Measurements from ENCODE around the gene BACE2.
"Not testable (repeated sequence)": the region's sequence is repeated elsewhere in the genome, so short reads cannot be mapped to it uniquely, and the experiment has no call there.

BACE2 gene

DNA sequence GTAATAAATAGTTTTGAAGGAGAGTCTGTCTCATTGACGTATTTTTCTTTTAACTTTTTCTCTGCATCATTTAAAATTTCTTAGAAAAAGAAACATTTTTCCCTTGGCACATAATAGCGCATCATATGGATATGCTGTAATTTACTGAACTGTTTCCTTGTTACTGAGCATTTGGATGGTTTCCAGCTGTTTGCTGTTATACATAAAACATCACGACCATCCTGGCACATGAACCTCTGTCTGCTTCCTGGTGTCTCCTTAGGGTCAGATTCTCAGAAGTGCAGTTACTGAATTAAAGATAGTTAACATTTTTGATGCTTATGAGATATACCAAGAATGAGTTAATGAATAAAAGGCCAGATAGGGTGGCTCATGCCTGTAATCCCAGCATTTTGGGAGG is 67.2 kb downstream of the BACE2 start:
- H3K27me3 ChIP-seq (ENCODE audit: low read length): no peaks in the 10 kb centered on the region
- H4K20me1 ChIP-seq (ENCODE audit: low read depth, low read length): no peaks in the 10 kb centered on the region
- no peak overlapping the region for H3K27ac ChIP-seq (ENCODE audit: low read depth, low read length)
- H3K4me2 ChIP-seq (ENCODE audit: low read depth, low read length, poor library complexity, severe bottlenecking): no peak overlapping the region
- H3K79me2 ChIP-seq (ENCODE audit: insufficient read depth, low read length): no peaks in the 10 kb centered on the region
- H3K4me3 ChIP-seq (ENCODE audit: insufficient read depth, low read length, poor library complexity, severe bottlenecking): no peak overlapping the region
- H3K9me3 ChIP-seq (ENCODE audit: insufficient read depth, low read length): no peaks in the 10 kb centered on the region
- H3F3A ChIP-seq (ENCODE audit: insufficient read depth): no peaks in the 10 kb centered on the region
- no peaks in the 10 kb centered on the region for H3K9me2 ChIP-seq (replicated peaks; ENCODE audit: insufficient read depth, low read length)
- no peak for TF ChIP-seq EZH2phosphoT487 (conservative IDR thresholded peaks at IDR 0.05; ENCODE audit: low read length)
- TF ChIP-seq, protein P1, sequence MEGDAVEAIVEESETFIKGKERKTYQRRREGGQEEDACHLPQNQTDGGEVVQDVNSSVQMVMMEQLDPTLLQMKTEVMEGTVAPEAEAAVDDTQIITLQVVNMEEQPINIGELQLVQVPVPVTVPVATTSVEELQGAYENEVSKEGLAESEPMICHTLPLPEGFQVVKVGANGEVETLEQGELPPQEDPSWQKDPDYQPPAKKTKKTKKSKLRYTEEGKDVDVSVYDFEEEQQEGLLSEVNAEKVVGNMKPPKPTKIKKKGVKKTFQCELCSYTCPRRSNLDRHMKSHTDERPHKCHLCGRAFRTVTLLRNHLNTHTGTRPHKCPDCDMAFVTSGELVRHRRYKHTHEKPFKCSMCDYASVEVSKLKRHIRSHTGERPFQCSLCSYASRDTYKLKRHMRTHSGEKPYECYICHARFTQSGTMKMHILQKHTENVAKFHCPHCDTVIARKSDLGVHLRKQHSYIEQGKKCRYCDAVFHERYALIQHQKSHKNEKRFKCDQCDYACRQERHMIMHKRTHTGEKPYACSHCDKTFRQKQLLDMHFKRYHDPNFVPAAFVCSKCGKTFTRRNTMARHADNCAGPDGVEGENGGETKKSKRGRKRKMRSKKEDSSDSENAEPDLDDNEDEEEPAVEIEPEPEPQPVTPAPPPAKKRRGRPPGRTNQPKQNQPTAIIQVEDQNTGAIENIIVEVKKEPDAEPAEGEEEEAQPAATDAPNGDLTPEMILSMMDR (IDR thresholded peaks at IDR 0.05; ENCODE audit: insufficient read depth, low read length, poor library complexity, severe bottlenecking): no peak
- no peak overlapping the region for H2AFZ ChIP-seq (ENCODE audit: low read depth, low read length, severe bottlenecking)
- H3K36me3 ChIP-seq (ENCODE audit: low read length): no peaks in the 10 kb centered on the region
- H3K9ac ChIP-seq (ENCODE audit: low read length): no peak overlapping the region

DNA sequence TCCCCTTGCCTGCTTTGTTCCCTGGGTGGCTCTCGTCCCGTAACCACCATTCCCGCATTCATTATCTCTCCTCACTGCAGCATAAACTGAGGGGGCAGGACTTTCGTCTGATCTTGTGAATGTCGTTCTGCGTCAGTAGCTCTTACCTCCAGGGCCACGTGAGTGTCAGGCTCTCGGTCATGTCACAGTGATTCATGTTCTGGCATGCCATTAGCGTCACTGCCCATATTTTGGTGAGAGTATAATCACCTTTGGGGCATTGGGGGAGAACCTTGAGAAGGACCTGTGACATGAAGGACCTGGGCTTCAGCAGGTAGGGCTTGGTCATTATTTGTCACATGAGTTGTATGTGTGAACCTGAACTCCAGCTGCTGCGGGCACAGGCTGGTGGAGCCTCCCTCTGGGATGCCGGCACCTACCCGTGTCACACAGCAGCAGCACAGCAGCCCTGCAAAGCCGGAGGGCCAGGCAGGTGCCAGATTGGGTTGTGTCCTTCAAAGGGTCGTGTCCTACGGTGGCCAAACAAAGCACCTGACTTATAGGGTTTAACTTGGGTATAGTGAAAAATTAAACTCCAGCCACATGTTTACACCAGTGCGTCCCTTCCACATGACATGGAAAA is 68.5 kb downstream of the BACE2 start:
- H3K9me3 ChIP-seq (ENCODE audit: insufficient read depth, low read length): no peaks in the 10 kb centered on the region
- H3K9ac ChIP-seq (ENCODE audit: low read length): no peak overlapping the region
- no peaks in the 10 kb centered on the region for H3K27me3 ChIP-seq (ENCODE audit: low read length)
- H4K20me1 ChIP-seq (ENCODE audit: low read depth, low read length): no peaks in the 10 kb centered on the region
- H3K4me2 ChIP-seq (ENCODE audit: low read depth, low read length, poor library complexity, severe bottlenecking): no peak overlapping the region
- H3F3A ChIP-seq (ENCODE audit: insufficient read depth): no peaks in the 10 kb centered on the region
- H3K36me3 ChIP-seq (ENCODE audit: low read length): no peaks in the 10 kb centered on the region
- TF ChIP-seq, protein P1 (IDR thresholded peaks at IDR 0.05; ENCODE audit: insufficient read depth, low read length, poor library complexity, severe bottlenecking): no peak
- no peak for TF ChIP-seq EZH2phosphoT487 (conservative IDR thresholded peaks at IDR 0.05; ENCODE audit: low read length)
- no peak overlapping the region for H3K27ac ChIP-seq (ENCODE audit: low read depth, low read length)
- H3K79me2 ChIP-seq (ENCODE audit: insufficient read depth, low read length): no peaks in the 10 kb centered on the region
- H3K9me2 ChIP-seq (replicated peaks; ENCODE audit: insufficient read depth, low read length): no peaks in the 10 kb centered on the region
- H3K4me3 ChIP-seq (ENCODE audit: insufficient read depth, low read length, poor library complexity, severe bottlenecking): no peak overlapping the region
- no peak overlapping the region for H2AFZ ChIP-seq (ENCODE audit: low read depth, low read length, severe bottlenecking)

DNA sequence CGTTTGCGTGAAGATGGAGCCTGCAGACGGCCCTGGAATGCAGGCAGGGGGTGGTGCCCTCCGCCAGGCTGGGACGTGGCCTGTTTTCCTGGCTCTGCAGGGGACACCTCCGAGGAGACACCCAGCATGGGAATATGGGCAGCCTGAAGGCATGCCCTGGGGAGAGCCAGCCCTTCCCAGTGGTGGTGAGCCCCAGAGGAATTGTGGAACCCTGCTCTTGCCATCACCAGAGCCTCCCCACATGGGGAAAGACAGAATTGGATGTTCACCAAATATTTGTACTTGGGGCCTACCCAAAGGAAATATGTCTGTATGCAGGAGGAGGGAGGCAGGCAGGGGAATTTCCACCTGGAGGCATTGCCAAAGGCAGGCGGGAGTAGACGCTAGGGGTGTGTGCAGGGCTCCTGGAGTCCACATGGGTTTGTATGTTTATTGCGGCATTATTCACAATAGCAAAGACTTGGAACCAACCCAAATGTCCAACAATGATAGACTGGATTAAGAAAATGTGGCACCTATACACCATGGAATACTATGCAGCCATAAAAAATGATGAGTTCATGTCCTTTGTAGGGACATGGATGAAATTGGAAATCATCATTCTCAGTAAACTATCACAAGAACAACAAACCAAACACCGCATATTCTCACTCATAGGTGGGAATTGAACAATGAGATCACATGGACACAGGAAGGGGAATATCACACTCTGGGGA is 70.3 kb downstream of the BACE2 start:
- H3K27me3 ChIP-seq (ENCODE audit: low read length); H3K4me3 ChIP-seq (ENCODE audit: insufficient read depth, low read length, poor library complexity, severe bottlenecking); H3K79me2 ChIP-seq (ENCODE audit: insufficient read depth, low read length); H3K27ac ChIP-seq (ENCODE audit: low read depth, low read length); H2AFZ ChIP-seq (ENCODE audit: low read depth, low read length, severe bottlenecking); H3K4me2 ChIP-seq (ENCODE audit: low read depth, low read length, poor library complexity, severe bottlenecking); H3K9me2 ChIP-seq (replicated peaks; ENCODE audit: insufficient read depth, low read length); H3K9ac ChIP-seq (ENCODE audit: low read length); H3K36me3 ChIP-seq (ENCODE audit: low read length); H4K20me1 ChIP-seq (ENCODE audit: low read depth, low read length); H3F3A ChIP-seq (ENCODE audit: insufficient read depth); H3K9me3 ChIP-seq (ENCODE audit: insufficient read depth, low read length): not testable (repeated sequence)

DNA sequence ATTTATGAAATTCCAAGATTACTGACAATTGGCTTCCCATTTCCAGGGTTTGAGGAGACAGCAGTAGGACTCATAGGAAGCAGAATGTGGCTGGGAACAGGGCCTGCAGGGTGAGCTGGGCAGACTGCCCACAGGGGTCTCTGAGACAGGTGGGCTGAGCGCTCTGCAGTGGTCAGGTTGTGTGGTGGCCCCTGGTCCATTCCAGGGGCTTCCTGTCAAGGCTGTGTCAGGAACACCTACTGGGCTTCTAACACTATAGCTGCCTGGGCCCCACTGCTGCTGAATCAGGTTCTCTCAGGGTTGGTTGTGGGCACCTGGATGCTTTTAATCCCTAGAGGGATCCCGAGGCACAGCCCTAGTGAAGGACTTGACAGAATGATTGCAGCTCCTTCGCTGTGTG is 72.1 kb downstream of the BACE2 start:
- no peaks in the 10 kb centered on the region for H3F3A ChIP-seq (ENCODE audit: insufficient read depth)
- no peak overlapping the region for H3K4me2 ChIP-seq (ENCODE audit: low read depth, low read length, poor library complexity, severe bottlenecking)
- H3K9ac ChIP-seq (ENCODE audit: low read length): no peak overlapping the region
- H3K9me2 ChIP-seq (replicated peaks; ENCODE audit: insufficient read depth, low read length): no peaks in the 10 kb centered on the region
- H4K20me1 ChIP-seq (ENCODE audit: low read depth, low read length): no peaks in the 10 kb centered on the region
- H3K4me3 ChIP-seq (ENCODE audit: insufficient read depth, low read length, poor library complexity, severe bottlenecking): no peak overlapping the region
- no peak for TF ChIP-seq EZH2phosphoT487 (conservative IDR thresholded peaks at IDR 0.05; ENCODE audit: low read length)
- TF ChIP-seq, protein P1 (IDR thresholded peaks at IDR 0.05; ENCODE audit: insufficient read depth, low read length, poor library complexity, severe bottlenecking): no peak
- no peak overlapping the region for H3K27ac ChIP-seq (ENCODE audit: low read depth, low read length)
- H3K79me2 ChIP-seq (ENCODE audit: insufficient read depth, low read length): no peaks in the 10 kb centered on the region
- H3K27me3 ChIP-seq (ENCODE audit: low read length): no peaks in the 10 kb centered on the region
- no peaks in the 10 kb centered on the region for H3K9me3 ChIP-seq (ENCODE audit: insufficient read depth, low read length)
- H3K36me3 ChIP-seq (ENCODE audit: low read length): no peaks in the 10 kb centered on the region
- no peak overlapping the region for H2AFZ ChIP-seq (ENCODE audit: low read depth, low read length, severe bottlenecking)
